GM19240 (cell line): ENCODE data around the gene RASA3.
"Not testable (repeated sequence)": the region's sequence is repeated elsewhere in the genome, so short reads cannot be mapped to it uniquely, and the experiment has no call there.

ENCODE experiments used
- DNase-seq: peaks from one replicate; pipeline ENCODE4 v3.0.0; 2011; ENCODE audit warnings: low spot score; ENCODE audit not compliant: insufficient read length

RASA3 gene

GRCh38 chr13:113991191-113991669 is 141.2 kb downstream of the RASA3 start:
- DNase-seq: no peak

- DNase-seq: no peak
Observed at GRCh38 chr13:113990321-113990837, 142.0 kb downstream of the RASA3 start.

GRCh38 chr13:113989585-113990300 is 142.7 kb downstream of the RASA3 start:
- DNase-seq: no peak

- not testable (repeated sequence) for DNase-seq
Observed at GRCh38 chr13:113988859-113989258, 143.6 kb downstream of the RASA3 start.

GRCh38 chr13:113982296-113982661 is 150.1 kb downstream of the RASA3 start:
- no peak for DNase-seq

- no peak for DNase-seq
Observed at GRCh38 chr13:113981611-113982295, 150.7 kb downstream of the RASA3 start.

- no peak for DNase-seq
Observed at GRCh38 chr13:113981194-113981605, 151.2 kb downstream of the RASA3 start.

- no peak for DNase-seq
Observed at GRCh38 chr13:113980489-113981064, 151.8 kb downstream of the RASA3 start.

- DNase-seq: no peak
Observed at GRCh38 chr13:113979791-113980471, 152.5 kb downstream of the RASA3 start.

- no peak for DNase-seq
Observed at GRCh38 chr13:113978741-113979481, 153.5 kb downstream of the RASA3 start.

GRCh38 chr13:113977976-113978375 is 154.4 kb downstream of the RASA3 start:
- DNase-seq: no peak

- DNase-seq: no peak
Observed at GRCh38 chr13:113976711-113977684, 155.4 kb downstream of the RASA3 start.

- no peak for DNase-seq
Observed at GRCh38 chr13:113975416-113975815, 157.0 kb downstream of the RASA3 start.

GRCh38 chr13:113974304-113975281 is 157.8 kb downstream of the RASA3 start:
- no peak for DNase-seq

- no peak for DNase-seq
Observed at GRCh38 chr13:113973218-113974164, 158.9 kb downstream of the RASA3 start, which contains the start of gene C13orf46. TSS of gene C13orf46 (minus strand) at chr13:113974076. CDS start at chr13:113973997, 79 bp downstream.

GRCh38 chr13:113972451-113973217 is 159.8 kb downstream of the RASA3 start:
- no peak for DNase-seq
